CD4-positive, alpha-beta memory T cell (primary cell): ENCODE measurements around the gene GNAL. TPM values are rescaled to one million over a fixed set of nuclear protein-coding genes. Genes with fewer than 3 reads are reported as not detected.

ENCODE experiments used
- CTCF ChIA-PET: fragments of 350-600 bp; sonication (Branson Sonifier 250); formaldehyde crosslinking; loops from one replicate; lab custom pipeline; 2021; ENCODE audit warnings: inconsistent platforms; ENCODE audit not compliant: partially characterized antibody; lab: Charles Lee
- POLR2A ChIA-PET: fragments of 350-600 bp; sonication (Branson Sonifier 250); formaldehyde crosslinking; loops from one replicate; lab custom pipeline; 2021; ENCODE audit not compliant: partially characterized antibody; lab: Charles Lee
- DNase-seq, 5 donors: peaks; one replicate each; pipeline versions ENCODE4 v3.0.0 to v3.0.0-alpha.2; 2020 to 2022; ENCODE audit warnings: mixed read lengths in 1 of 5
- H3K27ac ChIP-seq: one replicate; pipeline ENCODE4 v1.7.0; 2013; ENCODE audit warnings: low read depth, low read length
- H3K27me3 ChIP-seq: 2 replicates; pipeline ENCODE4 v1.7.0; 2013; ENCODE audit warnings: mild to moderate bottlenecking, low read length, moderate library complexity; ENCODE audit not compliant: insufficient read depth
- H3K36me3 ChIP-seq: 2 replicates; pipeline ENCODE4 v1.7.0; 2013; ENCODE audit warnings: mild to moderate bottlenecking, low read length, moderate library complexity; ENCODE audit not compliant: insufficient read depth
- H3K4me1 ChIP-seq: 2 replicates; pipeline ENCODE4 v1.7.0; 2013; ENCODE audit warnings: mild to moderate bottlenecking, low read length, moderate library complexity; ENCODE audit not compliant: insufficient read depth
- H3K4me3 ChIP-seq, 2 donors: one replicate each; pipeline ENCODE4 v1.7.0; 2013; ENCODE audit warnings: low read length in 2 of 2, mild to moderate bottlenecking in 1 of 2
- H3K9me3 ChIP-seq, 2 donors: one replicate each; pipeline ENCODE4 v1.7.0; 2013; ENCODE audit warnings: low read length in 2 of 2, control low read depth in 1 of 2; ENCODE audit not compliant: control insufficient read depth in 1 of 2
- H3K27ac Mint-ChIP-seq, 7 donors: one replicate each; pipeline ENCODE4 v1.8.0; 2020 to 2021; ENCODE audit warnings: mixed read lengths in 7 of 7, mild to moderate bottlenecking in 6 of 7, inconsistent platforms in 3 of 7, moderate library complexity in 3 of 7
- H3K27me3 Mint-ChIP-seq, 2 donors: one replicate each; pipeline ENCODE4 v1.8.0; 2020 to 2021; ENCODE audit warnings: mixed read lengths in 2 of 2
- H3K36me3 Mint-ChIP-seq, 2 donors: one replicate each; pipeline ENCODE4 v1.8.0; 2020 to 2021; ENCODE audit warnings: mixed read lengths in 2 of 2, inconsistent platforms in 1 of 2, mild to moderate bottlenecking in 1 of 2
- H3K4me1 Mint-ChIP-seq, 4 donors: one replicate each; pipeline ENCODE4 v1.8.0; 2020 to 2021; ENCODE audit warnings: mixed read lengths in 4 of 4, mild to moderate bottlenecking in 1 of 4
- H3K4me3 Mint-ChIP-seq, 8 donors: one replicate each; pipeline ENCODE4 v1.8.0; 2020 to 2021; ENCODE audit warnings: mixed read lengths in 8 of 8, mild to moderate bottlenecking in 7 of 8, moderate library complexity in 6 of 8, inconsistent platforms in 3 of 8
- H3K9me3 Mint-ChIP-seq, 8 donors: one replicate each; pipeline ENCODE4 v1.8.0; 2020 to 2021; ENCODE audit warnings: mixed read lengths in 8 of 8, mild to moderate bottlenecking in 5 of 8, inconsistent platforms in 3 of 8, moderate library complexity in 1 of 8
- intact Hi-C: fragments of 100-400 bp; cut with micrococcal nuclease; formaldehyde crosslinking; loops from one replicate; pipeline ENCODE4 v1.15.1; 2023
- polyA plus RNA-seq, 2 donors: library from polyadenylated mRNA; unstranded; fragments of 300-500 nt; fragmentation: Illumina TruSeq; gene quantifications; one replicate each; pipeline ENCODE4 v1.2.3, GENCODE V29; 2021
- total RNA-seq, 2 experiments: library from RNA; stranded (reverse); gene quantifications; one replicate each; pipeline ENCODE4 v1.2.3, GENCODE V29; 2021

Gene GNAL
- total and polyA plus RNA-seq, 4 experiments from 2014 or later: 0.20 to 0.33 (median 0.26) TPM; not detected in 1

GRCh38 chr18:11840493-11840892, 151.4 kb downstream of the GNAL start:
- H3K27ac Mint-ChIP-seq: no peak overlapping the region
- CTCF ChIA-PET: interaction anchor here (1.3 to 1.7 kb wide), 2 partner anchors 8 to 97 kb away, joined by 3 to 6 read pairs; no protein-coding TSS in a partner anchor
- no peaks in the 10 kb centered on the region for H3K9me3 ChIP-seq
- H3K4me1 ChIP-seq: no peaks in the 10 kb centered on the region
- H3K36me3 ChIP-seq: no peaks in the 10 kb centered on the region
- no peak overlapping the region for H3K4me3 ChIP-seq
- DNase-seq: no peak
- H3K4me1 Mint-ChIP-seq: no peaks in the 10 kb centered on the region
- peaks cover 0 to 2% of the 10 kb centered on the region in 2 donors for H3K27me3 Mint-ChIP-seq
- intact Hi-C loops: no loop called here
- no peaks in the 10 kb centered on the region for H3K27me3 ChIP-seq
- no peak overlapping the region for H3K4me3 Mint-ChIP-seq
- POLR2A ChIA-PET: interaction anchor here (0.9 kb wide), 1 partner anchor 10 kb away, joined by 4 read pairs; no protein-coding TSS in a partner anchor
- no peaks in the 10 kb centered on the region for H3K36me3 Mint-ChIP-seq
- H3K27ac ChIP-seq: no peak overlapping the region
- no peaks in the 10 kb centered on the region for H3K9me3 Mint-ChIP-seq

- DNase-seq: no peak
- H3K4me1 Mint-ChIP-seq: no peaks in the 10 kb centered on the region
- Histone ChIP-seq H3K27ac (no peak overlapping the region), H3K36me3 (no peaks in the 10 kb centered on the region), H3K9me3 (no peaks in the 10 kb centered on the region), H3K4me1 (no peaks in the 10 kb centered on the region), H3K27me3 (no peaks in the 10 kb centered on the region), H3K4me3 (no peak overlapping the region)
- H3K27ac Mint-ChIP-seq: no peak overlapping the region
- H3K4me3 Mint-ChIP-seq: no peak overlapping the region
- intact Hi-C loops: no loop called here
- no peaks in the 10 kb centered on the region for H3K9me3 Mint-ChIP-seq
- H3K36me3 Mint-ChIP-seq: no peaks in the 10 kb centered on the region
- CTCF ChIA-PET: no interaction called here
- POLR2A ChIA-PET: no interaction called here
- H3K27me3 Mint-ChIP-seq: peaks cover 0 to 2% of the 10 kb centered on the region in 2 donors
Measured at GRCh38 chr18:11842562-11842961, 153.5 kb downstream of the GNAL start.

GRCh38 chr18:11844436-11844835, 155.4 kb downstream of the GNAL start:
- Mint-ChIP-seq H3K27ac (no peak overlapping the region), H3K4me3 (no peak overlapping the region), H3K27me3 (no peaks in the 10 kb centered on the region), H3K4me1 (peaks cover 0 to 1% (median under 1%) of the 10 kb centered on the region in 4 donors), H3K36me3 (no peaks in the 10 kb centered on the region), H3K9me3 (no peaks in the 10 kb centered on the region)
- DNase-seq: no peak
- ChIA-PET CTCF (interaction anchor here (2.4 kb wide), 1 partner anchor 10 kb away, joined by 6 read pairs; no protein-coding TSS in a partner anchor), POLR2A (no interaction called here)
- Histone ChIP-seq H3K36me3 (no peaks in the 10 kb centered on the region), H3K27me3 (no peaks in the 10 kb centered on the region), H3K27ac (no peak overlapping the region), H3K4me1 (peaks cover under 1% of the 10 kb centered on the region), H3K9me3 (no peaks in the 10 kb centered on the region), H3K4me3 (no peak overlapping the region)
- intact Hi-C loops: no loop called here

- H3K4me3 Mint-ChIP-seq: no peak overlapping the region
- POLR2A ChIA-PET: no interaction called here
- CTCF ChIA-PET: interaction anchor here (2.4 kb wide), 1 partner anchor 11 kb away, joined by 6 read pairs; no protein-coding TSS in a partner anchor
- Histone ChIP-seq H3K36me3 (no peaks in the 10 kb centered on the region), H3K4me3 (no peak overlapping the region), H3K27ac (no peak overlapping the region), H3K9me3 (no peaks in the 10 kb centered on the region), H3K4me1 (peaks cover 7% of the 10 kb centered on the region), H3K27me3 (no peaks in the 10 kb centered on the region)
- intact Hi-C loops: no loop called here
- DNase-seq: no peak
- H3K9me3 Mint-ChIP-seq: no peaks in the 10 kb centered on the region
- peak overlapping the region in 2 of 7 donors; percentile 2 to 50 for H3K27ac Mint-ChIP-seq
- H3K27me3 Mint-ChIP-seq: no peaks in the 10 kb centered on the region
- peaks cover 0 to 9% of the 10 kb centered on the region in 2 donors for H3K36me3 Mint-ChIP-seq
- H3K4me1 Mint-ChIP-seq: peaks cover 7 to 13% (median 9%) of the 10 kb centered on the region in 4 donors
Measured at GRCh38 chr18:11845654-11846053, 156.6 kb downstream of the GNAL start.

- intact Hi-C loops: no loop called here
- Histone ChIP-seq H3K36me3 (no peaks in the 10 kb centered on the region), H3K27ac (no peak overlapping the region), H3K4me1 (peaks cover 16% of the 10 kb centered on the region), H3K9me3 (no peaks in the 10 kb centered on the region), H3K4me3 (no peak overlapping the region), H3K27me3 (no peaks in the 10 kb centered on the region)
- Mint-ChIP-seq H3K9me3 (peaks cover 0 to 3% (median 0%) of the 10 kb centered on the region in 8 donors), H3K4me3 (peak overlapping the region in 1 of 8 donors; percentile 17), H3K27ac (peak overlapping the region in 4 of 7 donors; percentile 48 to 100 (median 58)), H3K4me1 (peaks cover 10 to 35% (median 21%) of the 10 kb centered on the region in 4 donors), H3K36me3 (peaks cover 0 to 27% of the 10 kb centered on the region in 2 donors), H3K27me3 (no peaks in the 10 kb centered on the region)
- POLR2A ChIA-PET: interaction anchor here (4.7 kb wide), 1 partner anchor 60 kb away, joined by 34 read pairs; the partner anchor contains the start of gene MPPE1
- CTCF ChIA-PET: interaction anchor here (0.7 to 2.2 kb wide), 4 partner anchors 12 to 148 kb away, joined by 3 to 5 read pairs (median 4); no protein-coding TSS in a partner anchor
- DNase-seq: no peak
Measured at GRCh38 chr18:11847811-11848210, 158.7 kb downstream of the GNAL start.

GRCh38 chr18:11849279-11849678, 160.2 kb downstream of the GNAL start:
- Mint-ChIP-seq H3K27me3 (no peaks in the 10 kb centered on the region), H3K9me3 (peaks cover 0 to 3% (median 0%) of the 10 kb centered on the region in 8 donors), H3K27ac (peak overlapping the region; percentile 70 to 100 (median 100)), H3K4me1 (peaks cover 16 to 49% (median 29%) of the 10 kb centered on the region in 4 donors), H3K36me3 (peaks cover 0 to 28% of the 10 kb centered on the region in 2 donors), H3K4me3 (peak overlapping the region in 7 of 8 donors; percentile 21 to 100 (median 100))
- H3K36me3 ChIP-seq: no peaks in the 10 kb centered on the region
- intact Hi-C loops: no loop called here
- no peak for DNase-seq
- no peaks in the 10 kb centered on the region for H3K9me3 ChIP-seq
- ChIA-PET POLR2A (interaction anchor here (2.2 to 4.7 kb wide), 2 partner anchors 59 to 1936 kb away, joined by 9 to 34 read pairs; partner anchors contain the start of genes MPPE1 and VAPA), CTCF (interaction anchor here (0.8 to 2.2 kb wide), 5 partner anchors 9 to 45 kb away, joined by 3 to 5 read pairs (median 3); no protein-coding TSS in a partner anchor)
- H3K4me1 ChIP-seq: peaks cover 26% of the 10 kb centered on the region
- peak overlapping the region; percentile 98 for H3K27ac ChIP-seq
- no peak overlapping the region for H3K4me3 ChIP-seq
- H3K27me3 ChIP-seq: no peaks in the 10 kb centered on the region
